Neutrophil (primary cell): ENCODE measurements around the gene CDC14A.

Source experiments
- H3K27ac ChIP-seq: fragments of 200-600 bp; sonication (generic); 2 replicates; pipeline ENCODE4 v1.5.1; 2016; ENCODE audit warnings: mild to moderate bottlenecking, moderate library complexity
- H3K27me3 ChIP-seq: fragments of 200-600 bp; sonication (generic); 2 replicates; pipeline ENCODE4 v1.6.0; 2016; ENCODE audit warnings: mild to moderate bottlenecking
- H3K36me3 ChIP-seq: fragments of 200-600 bp; sonication (generic); 2 replicates; pipeline ENCODE4 v1.5.1; 2017
- H3K4me1 ChIP-seq, 2 experiments: fragments of 200-600 bp in 1 of 2; sonication (generic) in 1 of 2; 1 replicate in 1 of 2; 2 replicates in 1 of 2; pipeline versions ENCODE4 v1.5.1 to v1.6.1; 2013 to 2016; ENCODE audit warnings: low read depth in 1 of 2, low read length in 1 of 2, mild to moderate bottlenecking in 1 of 2, moderate library complexity in 1 of 2; ENCODE audit not compliant: control insufficient read depth in 1 of 2, insufficient read depth in 1 of 2
- H3K4me3 ChIP-seq, 2 experiments: fragments of 200-600 bp in 1 of 2; sonication (generic) in 1 of 2; 1 replicate in 1 of 2; 2 replicates in 1 of 2; pipeline ENCODE4 v1.5.1; 2013 to 2016; ENCODE audit warnings: low read depth in 1 of 2, low read length in 1 of 2, mild to moderate bottlenecking in 1 of 2, moderate library complexity in 1 of 2
- H3K9me3 ChIP-seq: fragments of 200-600 bp; sonication (generic); 2 replicates; pipeline ENCODE4 v1.5.1; 2016
- TF ChIP-seq, protein P1 (sequence below): fragments of 200-600 bp; sonication (generic); IDR thresholded peaks from 2 replicates; pipeline ENCODE4 v1.5.1; 2016; ENCODE audit warnings: antibody characterized with exemption

Gene CDC14A

DNA sequence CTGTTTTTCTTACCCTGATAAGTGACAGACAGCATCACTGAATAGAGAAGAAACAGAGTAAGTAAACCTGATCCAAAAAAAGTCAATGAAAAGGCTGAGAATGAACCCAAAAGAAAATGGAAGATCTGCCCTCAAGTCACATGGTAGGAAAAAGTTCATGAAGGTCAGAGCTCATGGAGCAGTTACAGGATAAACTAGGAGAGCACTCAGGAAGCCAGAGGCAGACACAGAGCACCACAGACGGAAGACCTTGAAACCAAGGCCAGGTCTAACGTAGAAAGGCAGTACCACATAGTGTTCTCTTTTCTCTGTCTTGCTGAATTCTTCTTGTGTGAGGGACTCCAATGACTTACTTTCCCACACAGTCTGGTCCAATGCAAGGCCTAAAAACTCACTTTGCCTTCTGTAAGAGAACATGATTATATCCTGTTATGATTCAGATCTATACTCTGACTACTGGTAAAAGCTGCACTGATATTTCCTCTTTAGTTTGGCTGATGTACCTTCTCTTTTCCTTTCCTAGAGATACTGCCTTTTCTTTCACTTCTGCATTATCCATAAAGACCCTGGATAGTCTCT is 45.5 kb upstream of the CDC14A start:
- H3K27me3 ChIP-seq: no peaks in the 10 kb centered on the region

GRCh38 chr1:100308777-100309176 is 43.5 kb upstream of the CDC14A start:
- H3K9me3 ChIP-seq: no peaks in the 10 kb centered on the region
- H3K4me1 ChIP-seq: no peaks in the 10 kb centered on the region
- no peak overlapping the region for H3K27ac ChIP-seq
- no peak overlapping the region for H3K4me3 ChIP-seq
- no peaks in the 10 kb centered on the region for H3K27me3 ChIP-seq
- TF ChIP-seq, protein P1, sequence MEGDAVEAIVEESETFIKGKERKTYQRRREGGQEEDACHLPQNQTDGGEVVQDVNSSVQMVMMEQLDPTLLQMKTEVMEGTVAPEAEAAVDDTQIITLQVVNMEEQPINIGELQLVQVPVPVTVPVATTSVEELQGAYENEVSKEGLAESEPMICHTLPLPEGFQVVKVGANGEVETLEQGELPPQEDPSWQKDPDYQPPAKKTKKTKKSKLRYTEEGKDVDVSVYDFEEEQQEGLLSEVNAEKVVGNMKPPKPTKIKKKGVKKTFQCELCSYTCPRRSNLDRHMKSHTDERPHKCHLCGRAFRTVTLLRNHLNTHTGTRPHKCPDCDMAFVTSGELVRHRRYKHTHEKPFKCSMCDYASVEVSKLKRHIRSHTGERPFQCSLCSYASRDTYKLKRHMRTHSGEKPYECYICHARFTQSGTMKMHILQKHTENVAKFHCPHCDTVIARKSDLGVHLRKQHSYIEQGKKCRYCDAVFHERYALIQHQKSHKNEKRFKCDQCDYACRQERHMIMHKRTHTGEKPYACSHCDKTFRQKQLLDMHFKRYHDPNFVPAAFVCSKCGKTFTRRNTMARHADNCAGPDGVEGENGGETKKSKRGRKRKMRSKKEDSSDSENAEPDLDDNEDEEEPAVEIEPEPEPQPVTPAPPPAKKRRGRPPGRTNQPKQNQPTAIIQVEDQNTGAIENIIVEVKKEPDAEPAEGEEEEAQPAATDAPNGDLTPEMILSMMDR: no peak
- no peaks in the 10 kb centered on the region for H3K36me3 ChIP-seq

More for the DNA sequence above, 45.5 kb upstream of the CDC14A start:
- Histone ChIP-seq H3K4me3 (no peak overlapping the region), H3K36me3 (no peaks in the 10 kb centered on the region), H3K27ac (no peak overlapping the region), H3K4me1 (no peaks in the 10 kb centered on the region), H3K9me3 (no peaks in the 10 kb centered on the region)
- TF ChIP-seq, protein P1: no peak

DNA sequence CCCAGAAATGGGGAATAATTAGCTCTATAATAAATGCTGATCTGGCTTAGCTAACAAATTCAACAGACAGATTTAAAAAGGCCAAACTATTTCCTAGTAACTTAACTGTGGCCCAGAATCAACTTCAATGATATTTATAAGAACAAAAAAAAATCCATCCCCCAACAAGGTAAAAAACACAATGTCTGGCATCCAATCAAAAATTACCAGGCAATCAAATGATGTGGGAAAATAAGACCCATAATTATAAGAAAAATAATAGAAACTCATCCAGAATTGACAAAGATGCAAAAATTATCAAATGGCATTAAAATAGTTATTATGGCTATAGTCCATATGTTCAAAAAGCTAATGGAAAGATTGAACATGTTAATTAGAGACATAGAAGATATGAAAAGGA is 42.4 kb upstream of the CDC14A start:
- no peak overlapping the region for H3K4me3 ChIP-seq
- no peak overlapping the region for H3K27ac ChIP-seq
- H3K36me3 ChIP-seq: no peaks in the 10 kb centered on the region
- no peaks in the 10 kb centered on the region for H3K9me3 ChIP-seq
- no peaks in the 10 kb centered on the region for H3K4me1 ChIP-seq
- TF ChIP-seq, protein P1: no peak
- H3K27me3 ChIP-seq: no peaks in the 10 kb centered on the region

- Histone ChIP-seq H3K9me3 (no peaks in the 10 kb centered on the region), H3K4me3 (no peak overlapping the region), H3K27ac (no peak overlapping the region), H3K27me3 (no peaks in the 10 kb centered on the region), H3K4me1 (no peaks in the 10 kb centered on the region), H3K36me3 (no peaks in the 10 kb centered on the region)
- TF ChIP-seq, protein P1: no peak
Observed at GRCh38 chr1:100313382-100313781, 38.9 kb upstream of the CDC14A start.

DNA sequence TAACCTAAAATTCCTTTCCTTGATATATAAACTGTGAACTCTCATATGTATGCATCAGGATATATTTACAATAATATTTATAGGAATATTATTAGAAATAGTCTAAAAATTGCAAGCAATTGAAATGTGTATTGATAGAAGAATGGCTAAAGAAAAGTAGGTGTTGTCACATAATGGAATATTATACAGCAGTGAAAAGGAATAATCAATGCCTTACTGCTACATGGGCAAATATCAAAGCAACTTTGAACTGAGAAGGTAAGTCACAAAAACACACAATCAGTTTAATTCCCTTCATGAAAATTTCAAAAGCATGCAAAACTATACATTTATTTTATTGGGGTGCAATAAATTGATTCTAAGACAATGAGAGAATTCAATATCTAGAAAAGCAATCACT is 35.7 kb upstream of the CDC14A start:
- Histone ChIP-seq H3K9me3 (no peaks in the 10 kb centered on the region), H3K27me3 (no peaks in the 10 kb centered on the region), H3K36me3 (no peaks in the 10 kb centered on the region), H3K4me1 (no peaks in the 10 kb centered on the region), H3K4me3 (no peak overlapping the region), H3K27ac (no peak overlapping the region)
- TF ChIP-seq, protein P1: no peak
